Liver (tissue), 9 donors: Measurements from ENCODE around the gene RAB35. TPM values are rescaled to one million over a fixed set of nuclear protein-coding genes. Genes with fewer than 3 reads are reported as not detected.

ENCODE experiments used
- DNase-seq: peaks from one replicate; pipeline ENCODE4 v3.0.0-alpha.2; 2017; ENCODE audit warnings: low spot score
- H3K27ac ChIP-seq, 2 donors: one replicate each; pipeline ENCODE4 v1.7.0; 2013; ENCODE audit warnings: inconsistent platforms in 2 of 2, low read length in 2 of 2, control low read depth in 1 of 2, low read depth in 1 of 2, mild to moderate bottlenecking in 1 of 2
- H3K27me3 ChIP-seq, 4 donors: one replicate each; pipeline versions ENCODE4 v1.6.1 to v1.7.0; 2013; ENCODE audit warnings: low read length in 3 of 4, inconsistent platforms in 1 of 4, mild to moderate bottlenecking in 1 of 4, moderate library complexity in 1 of 4; ENCODE audit not compliant: control insufficient read depth in 4 of 4, insufficient read depth in 4 of 4
- H3K36me3 ChIP-seq, 4 donors: one replicate each; pipeline versions ENCODE4 v1.6.1 to v1.7.0; 2013; ENCODE audit warnings: low read length in 3 of 4, mild to moderate bottlenecking in 3 of 4, low read depth in 1 of 4, moderate library complexity in 1 of 4; ENCODE audit not compliant: control insufficient read depth in 4 of 4, insufficient read depth in 3 of 4
- H3K4me1 ChIP-seq, 4 donors: one replicate each; pipeline versions ENCODE4 v1.6.1 to v1.7.0; 2013; ENCODE audit warnings: low read length in 3 of 4, mild to moderate bottlenecking in 3 of 4, moderate library complexity in 1 of 4; ENCODE audit not compliant: control insufficient read depth in 4 of 4, insufficient read depth in 4 of 4
- H3K4me3 ChIP-seq, 3 donors: one replicate each; pipeline versions ENCODE4 v1.6.1 to v1.7.0; 2013; ENCODE audit warnings: low read length in 3 of 3, control low read depth in 1 of 3, low read depth in 1 of 3, mild to moderate bottlenecking in 1 of 3
- H3K9ac ChIP-seq, 2 donors: one replicate each; pipeline ENCODE4 v1.7.0; 2013; ENCODE audit warnings: low read length in 2 of 2, mild to moderate bottlenecking in 2 of 2, moderate library complexity in 2 of 2, control low read depth in 1 of 2, low read depth in 1 of 2
- H3K9me3 ChIP-seq, 4 donors: one replicate each; pipeline versions ENCODE4 v1.6.1 to v1.7.0; 2013; ENCODE audit warnings: low read length in 3 of 4; ENCODE audit not compliant: control insufficient read depth in 4 of 4
- CTCF ChIP-seq: fragments of 150-350 bp; IDR thresholded peaks from 2 replicates; pipeline ENCODE4 v1.5.1; 2017; ENCODE audit warnings: improper control_type of control experiment, low read depth, low read length; ENCODE audit not compliant: missing input control
- EGR1 ChIP-seq, 2 donors: IDR thresholded peaks; 2 replicates each; pipeline ENCODE4 v1.6.1; 2016 to 2018; ENCODE audit warnings: antibody characterized with exemption in 2 of 2, low read depth in 2 of 2
- FOXA1 ChIP-seq: IDR thresholded peaks from 2 replicates; pipeline ENCODE4 v1.6.1; 2016; ENCODE audit warnings: antibody characterized with exemption
- FOXA2 ChIP-seq: IDR thresholded peaks from 2 replicates; pipeline ENCODE4 v1.6.1; 2016; ENCODE audit warnings: antibody characterized with exemption
- GABPA ChIP-seq, 2 donors: IDR thresholded peaks in 1 of 2; conservative IDR thresholded peaks in 1 of 2; 2 replicates each; pipeline ENCODE4 v1.6.1; 2016; ENCODE audit warnings: antibody characterized with exemption in 2 of 2, mild to moderate bottlenecking in 1 of 2, moderate library complexity in 1 of 2
- HNF4G ChIP-seq: IDR thresholded peaks from 2 replicates; pipeline ENCODE4 v1.6.1; 2016; ENCODE audit warnings: antibody characterized with exemption
- NR2F2 ChIP-seq: IDR thresholded peaks from 2 replicates; pipeline ENCODE4 v1.6.1; 2016; ENCODE audit warnings: antibody characterized with exemption
- RAD21 ChIP-seq, 2 donors: IDR thresholded peaks; 2 replicates each; pipeline ENCODE4 v1.6.1; 2016; ENCODE audit warnings: antibody characterized with exemption in 2 of 2, mild to moderate bottlenecking in 2 of 2
- REST ChIP-seq: IDR thresholded peaks from 2 replicates; pipeline ENCODE4 v1.6.1; 2016; ENCODE audit warnings: antibody characterized with exemption, mild to moderate bottlenecking
- RXRA ChIP-seq, 2 donors: IDR thresholded peaks; 2 replicates each; pipeline ENCODE4 v1.6.1; 2017 to 2018; ENCODE audit warnings: antibody characterized with exemption in 2 of 2, mild to moderate bottlenecking in 1 of 2
- SP1 ChIP-seq: IDR thresholded peaks from 2 replicates; pipeline ENCODE4 v1.6.1; 2018; ENCODE audit warnings: antibody characterized with exemption, mild to moderate bottlenecking
- TAF1 ChIP-seq: conservative IDR thresholded peaks from 2 replicates; pipeline ENCODE4 v1.6.1; 2016; ENCODE audit warnings: antibody characterized with exemption, mild to moderate bottlenecking
- YY1 ChIP-seq: IDR thresholded peaks from 2 replicates; pipeline ENCODE4 v1.6.1; 2016; ENCODE audit warnings: antibody characterized with exemption, mild to moderate bottlenecking
- WGBS: extraction: QIAGEN DNeasy Blood & Tissue Kit; methylation state at CpG from one replicate; pipeline ENCODE4 v1.1.7; 2013; 5-methylcytosine and 5-hydroxymethylcytosine counted together
- polyA plus RNA-seq, 2 donors: library from polyadenylated mRNA; stranded (reverse) in 1 of 2; unstranded in 1 of 2; fragments of 200-250 nt in 1 of 2; fragments of >200 nt in 1 of 2; fragmentation: Nextera tagmentation in 1 of 2; extraction: Ambion mirVana in 1 of 2; gene quantifications; one replicate each; pipeline versions ENCODE4 v1.2.1 to v1.2.3, GENCODE V29; 2013 to 2015
- total RNA-seq, 2 donors: library from RNA; depleted of rRNA; stranded (reverse); fragments of >200 nt; gene quantifications; one replicate each; pipeline ENCODE4 v1.2.3, GENCODE V29; 2014
- TF ChIP-seq, protein P1 (sequence below): IDR thresholded peaks from 2 replicates; pipeline ENCODE4 v1.6.1; 2016; ENCODE audit warnings: antibody characterized with exemption
- TF ChIP-seq, protein P2 (sequence below): IDR thresholded peaks from 2 replicates; pipeline ENCODE4 v1.6.1; 2016; ENCODE audit warnings: antibody characterized with exemption
- donor health status: healthy.
- donor health status: healthy.
- donor health status: healthy.
- donor health status: healthy.
- donor health status: healthy.

RAB35 gene
- total and polyA plus RNA-seq, 4 donors = 7.4 to 14.4 (median 10.2) TPM

DNA sequence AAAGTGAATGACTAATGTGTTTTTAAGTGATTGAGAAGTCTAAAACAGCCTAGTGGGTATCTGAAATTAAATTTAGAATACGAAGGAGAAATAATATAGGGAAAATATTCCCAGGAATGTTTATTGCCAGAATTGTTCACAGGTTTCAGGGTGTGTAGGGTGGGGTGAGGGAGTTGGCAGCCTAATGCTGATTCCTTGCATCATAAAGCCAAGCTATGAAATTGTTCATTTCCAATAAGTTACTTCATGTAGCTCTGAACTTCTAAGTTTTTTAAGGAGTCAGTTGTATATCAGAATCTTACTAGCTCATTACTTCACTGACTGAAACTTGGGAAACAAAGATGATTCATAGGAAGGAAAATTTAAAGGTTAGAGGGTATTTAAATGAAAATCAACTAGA, 56.4 kb downstream of the RAB35 start:
- DNase-seq = no peak
- H3K27ac ChIP-seq = no peak overlapping the region
- H3K4me1 ChIP-seq = peaks cover 6 to 29% (median 23%) of the 10 kb centered on the region in 4 donors
- H3K36me3 ChIP-seq = no peaks in the 10 kb centered on the region
- H3K9ac ChIP-seq = no peak overlapping the region
- no peak overlapping the region for H3K4me3 ChIP-seq
- no peak for TF ChIP-seq CTCF
- no peak for TF ChIP-seq SP1
- TF ChIP-seq HNF4G = no peak
- no peak for TF ChIP-seq RXRA (IDR thresholded peaks at IDR 0.05)
- no peak for TF ChIP-seq FOXA1
- TF ChIP-seq YY1 = no peak
- TF ChIP-seq, protein P1, sequence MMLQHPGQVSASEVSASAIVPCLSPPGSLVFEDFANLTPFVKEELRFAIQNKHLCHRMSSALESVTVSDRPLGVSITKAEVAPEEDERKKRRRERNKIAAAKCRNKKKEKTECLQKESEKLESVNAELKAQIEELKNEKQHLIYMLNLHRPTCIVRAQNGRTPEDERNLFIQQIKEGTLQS = no peak
- no peak for TF ChIP-seq REST
- no peak for TF ChIP-seq RAD21 (IDR thresholded peaks at IDR 0.05)
- TF ChIP-seq, protein P2, sequence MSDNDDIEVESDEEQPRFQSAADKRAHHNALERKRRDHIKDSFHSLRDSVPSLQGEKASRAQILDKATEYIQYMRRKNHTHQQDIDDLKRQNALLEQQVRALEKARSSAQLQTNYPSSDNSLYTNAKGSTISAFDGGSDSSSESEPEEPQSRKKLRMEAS = no peak
- TF ChIP-seq EGR1 (IDR thresholded peaks at IDR 0.05; ENCODE audit: low read depth in 2 of 2) = no peak
- TF ChIP-seq FOXA2 = no peak
- H3K9me3 ChIP-seq = no peaks in the 10 kb centered on the region
- 87% methylated on average over 1 of the region's 1 CpG for WGBS
- no peaks in the 10 kb centered on the region for H3K27me3 ChIP-seq

- peaks cover 2 to 18% (median 11%) of the 10 kb centered on the region in 4 donors for H3K4me1 ChIP-seq
- 95% methylated on average over 5 of the region's 5 CpGs for WGBS
- TF ChIP-seq NR2F2 = no peak
- no peak for TF ChIP-seq RAD21 (IDR thresholded peaks at IDR 0.05)
- no peak for TF ChIP-seq HNF4G
- no peak for TF ChIP-seq TAF1
- TF ChIP-seq CTCF = no peak
- TF ChIP-seq GABPA (IDR thresholded peaks at IDR 0.05 in 1 of 2, conservative IDR thresholded peaks at IDR 0.05 in 1 of 2) = no peak
- no peak for TF ChIP-seq YY1
- H3K9ac ChIP-seq = no peak overlapping the region
- no peaks in the 10 kb centered on the region for H3K9me3 ChIP-seq
- H3K27me3 ChIP-seq = no peaks in the 10 kb centered on the region
- no peak for DNase-seq
- no peaks in the 10 kb centered on the region for H3K36me3 ChIP-seq
- no peak overlapping the region for H3K4me3 ChIP-seq
- no peak overlapping the region for H3K27ac ChIP-seq
Measured at GRCh38 chr12:120056739-120057138, 59.8 kb downstream of the RAB35 start.
